ENCODE results near the gene PLOD1. TPM values are rescaled to one million over a fixed set of nuclear protein-coding genes. Genes with fewer than 3 reads are reported as not detected.
"Not testable (repeated sequence)": the region's sequence is repeated elsewhere in the genome, so short reads cannot be mapped to it uniquely, and the experiment has no call there.

PLOD1 gene
- polyA plus RNA-seq, 1 donor: 146 TPM

DNA sequence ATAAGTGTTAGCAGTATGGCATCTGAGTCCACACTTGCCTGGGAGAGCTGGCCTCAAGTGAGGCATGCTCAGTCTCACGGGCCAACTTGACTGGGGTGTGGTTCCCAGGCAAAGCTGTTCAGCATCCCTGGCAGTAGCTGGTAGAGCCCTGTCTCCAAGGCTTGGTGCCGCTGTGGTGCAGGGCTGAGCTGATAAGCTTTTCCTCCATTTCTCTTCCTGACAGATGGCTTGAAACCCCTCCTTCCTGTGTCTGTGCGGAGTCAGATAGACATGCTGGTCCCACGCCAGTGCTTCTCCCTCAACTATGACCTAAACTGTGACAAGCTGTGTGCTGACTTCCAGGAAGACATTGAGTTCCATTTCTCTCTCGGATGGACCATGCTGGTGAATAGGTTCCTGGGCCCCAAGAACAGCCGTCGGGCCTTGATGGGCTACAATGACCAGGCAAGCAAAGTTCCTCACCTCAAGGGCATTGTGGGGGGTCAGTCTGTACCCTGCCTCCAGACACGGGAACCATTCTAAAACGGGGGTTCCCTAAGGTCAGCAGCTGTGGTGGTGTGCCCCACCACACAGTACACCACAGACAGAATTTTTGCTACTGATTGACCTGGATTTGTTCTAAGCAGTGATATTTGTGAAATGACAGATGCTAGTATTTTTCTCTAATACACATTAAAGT is 71.1 kb downstream of the PLOD1 start:
- no peak for DNase-seq (ENCODE audit: low read depth)

GRCh38 chr1:12006167-12006921 is 71.8 kb downstream of the PLOD1 start:
- no peak for DNase-seq (ENCODE audit: low read depth)

DNA sequence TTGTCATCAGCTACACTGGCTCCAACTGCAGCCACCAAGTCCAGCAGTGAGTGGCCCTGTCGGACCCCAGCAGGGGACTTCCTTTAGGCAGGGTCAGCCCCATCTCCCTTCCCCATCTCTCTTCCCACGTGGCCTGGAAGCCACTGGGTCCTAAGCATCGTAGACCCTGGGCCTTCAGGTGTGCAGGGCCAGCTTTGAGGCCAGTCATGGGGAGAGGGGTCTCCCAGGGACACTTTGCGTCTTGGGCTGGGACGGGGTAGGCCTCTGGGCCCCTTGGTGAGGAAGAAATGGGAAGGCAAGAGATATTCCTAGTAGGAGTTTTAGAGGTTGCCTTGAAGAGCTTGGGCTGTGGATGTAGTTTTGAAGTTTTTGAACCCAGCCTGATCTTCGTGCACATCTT is 72.7 kb downstream of the PLOD1 start:
- no peak for DNase-seq (ENCODE audit: low read depth)

- DNase-seq (ENCODE audit: low read depth): not testable (repeated sequence)
Measured at GRCh38 chr1:12008355-12008754, 73.8 kb downstream of the PLOD1 start.

DNA sequence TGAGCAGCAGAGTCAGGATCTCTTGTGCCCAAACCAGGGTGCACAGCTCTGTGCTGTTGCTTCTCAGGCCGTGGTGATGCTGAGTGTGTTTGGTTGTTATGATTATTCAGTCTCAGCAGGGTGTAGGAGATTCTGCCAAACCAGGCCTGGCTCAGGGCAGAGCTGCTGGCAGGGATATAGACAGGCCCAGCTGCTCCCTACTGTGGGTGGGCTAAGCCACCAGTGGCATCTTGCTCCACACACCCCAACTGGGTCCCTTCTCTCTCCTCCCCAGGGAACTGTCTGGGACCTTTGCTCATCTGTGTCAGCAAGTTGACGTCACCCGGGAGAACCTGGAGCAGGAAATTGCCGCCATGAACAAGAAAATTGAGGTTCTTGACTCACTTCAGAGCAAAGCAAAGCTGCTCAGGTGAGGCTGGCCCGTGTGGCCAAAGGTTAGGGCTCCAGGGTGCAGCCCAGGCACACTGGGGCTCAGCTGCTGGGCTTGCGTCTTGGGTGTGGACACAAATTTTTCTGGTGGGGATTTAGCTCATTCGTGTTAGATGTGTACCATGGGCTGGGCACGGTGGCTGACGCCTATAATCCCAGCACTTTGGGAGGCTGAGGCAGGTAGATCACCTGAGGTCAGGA is 74.9 kb downstream of the PLOD1 start:
- no peak for DNase-seq (ENCODE audit: low read depth)

- DNase-seq (ENCODE audit: low read depth): no peak
Measured at GRCh38 chr1:12010746-12011570, 76.4 kb downstream of the PLOD1 start.

GRCh38 chr1:12011998-12012397 is 77.5 kb downstream of the PLOD1 start:
- no peak for DNase-seq (ENCODE audit: low read depth)

DNA sequence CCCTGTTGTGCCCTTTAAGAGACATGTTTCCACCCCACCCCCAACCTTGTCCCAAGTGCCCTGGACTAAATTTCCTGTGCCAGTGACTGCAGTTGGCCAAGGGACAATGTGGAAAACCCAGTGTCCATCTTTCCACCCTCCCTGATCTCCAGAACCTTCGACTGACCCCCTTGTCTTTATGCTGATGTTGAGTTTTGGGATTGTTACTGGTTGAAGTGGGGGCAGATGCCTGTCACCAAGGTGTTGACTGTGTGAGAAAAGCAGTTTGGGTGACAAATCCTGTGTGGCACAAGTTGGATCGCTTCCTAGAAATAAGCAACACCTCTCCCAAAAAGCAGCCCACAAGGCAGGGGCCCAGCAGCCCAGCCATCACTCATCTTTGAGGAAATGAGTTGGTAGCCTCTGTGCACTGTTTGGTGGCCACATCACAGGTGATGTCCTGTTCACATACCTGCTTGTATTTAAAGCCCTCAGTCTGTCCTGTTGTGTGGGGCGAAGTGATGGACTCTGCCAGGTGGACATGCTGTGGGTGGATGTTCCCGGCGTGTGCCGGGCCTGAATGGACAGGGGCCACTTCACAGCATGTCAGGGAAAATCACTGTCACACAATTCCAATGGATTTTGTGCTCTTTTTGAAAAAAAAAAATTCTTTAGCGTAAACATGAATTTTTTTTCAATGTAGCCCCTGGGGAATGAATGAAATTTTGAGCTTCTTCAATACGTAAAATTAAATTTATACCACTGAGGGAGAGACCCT is 78.2 kb downstream of the PLOD1 start:
- no peak for DNase-seq (ENCODE audit: low read depth)

GRCh38 chr1:12014141-12014991 is 79.8 kb downstream of the PLOD1 start:
- DNase-seq (ENCODE audit: low read depth): no peak

GRCh38 chr1:12015001-12015491 is 80.5 kb downstream of the PLOD1 start:
- no peak for DNase-seq (ENCODE audit: low read depth)

DNA sequence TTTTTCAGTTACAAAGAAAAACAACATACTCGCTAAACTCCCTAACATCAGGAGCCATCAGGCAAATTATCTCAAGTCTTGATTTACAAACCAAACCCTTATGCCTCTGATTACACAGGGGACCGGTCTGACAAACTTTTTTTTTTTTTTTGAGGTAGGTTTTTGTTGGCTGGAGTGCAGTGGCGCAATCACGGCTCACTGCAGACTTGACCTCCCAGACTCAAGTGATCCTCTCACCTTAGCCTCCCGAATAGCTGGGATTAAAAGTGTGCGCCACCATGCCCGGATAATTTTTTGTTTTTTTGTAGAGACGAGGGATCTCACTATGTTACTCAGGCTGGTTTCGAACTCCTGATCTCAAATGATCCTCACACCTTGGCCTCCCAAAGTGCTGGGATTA is 81.0 kb downstream of the PLOD1 start:
- DNase-seq (ENCODE audit: low read depth): no peak

DNA sequence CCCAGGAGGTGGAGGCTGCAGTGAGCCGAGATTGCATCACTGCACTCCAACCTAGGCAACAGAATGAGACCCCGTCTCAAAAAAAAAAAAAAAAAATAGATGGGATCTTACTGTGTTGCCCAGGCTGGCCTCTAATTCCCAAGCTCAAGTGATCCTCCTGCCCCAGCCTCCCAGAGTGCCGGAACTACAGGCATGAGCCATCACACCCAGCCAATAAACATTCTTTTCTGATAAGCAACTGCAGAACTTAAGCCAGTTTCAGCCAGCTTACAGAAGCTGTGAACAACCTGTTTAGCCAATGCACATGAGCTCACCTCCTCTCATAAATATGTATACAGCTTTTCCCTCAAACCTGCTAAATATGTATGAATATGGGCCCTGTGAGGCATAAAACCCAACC is 81.7 kb downstream of the PLOD1 start:
- DNase-seq (ENCODE audit: low read depth): no peak

DNA sequence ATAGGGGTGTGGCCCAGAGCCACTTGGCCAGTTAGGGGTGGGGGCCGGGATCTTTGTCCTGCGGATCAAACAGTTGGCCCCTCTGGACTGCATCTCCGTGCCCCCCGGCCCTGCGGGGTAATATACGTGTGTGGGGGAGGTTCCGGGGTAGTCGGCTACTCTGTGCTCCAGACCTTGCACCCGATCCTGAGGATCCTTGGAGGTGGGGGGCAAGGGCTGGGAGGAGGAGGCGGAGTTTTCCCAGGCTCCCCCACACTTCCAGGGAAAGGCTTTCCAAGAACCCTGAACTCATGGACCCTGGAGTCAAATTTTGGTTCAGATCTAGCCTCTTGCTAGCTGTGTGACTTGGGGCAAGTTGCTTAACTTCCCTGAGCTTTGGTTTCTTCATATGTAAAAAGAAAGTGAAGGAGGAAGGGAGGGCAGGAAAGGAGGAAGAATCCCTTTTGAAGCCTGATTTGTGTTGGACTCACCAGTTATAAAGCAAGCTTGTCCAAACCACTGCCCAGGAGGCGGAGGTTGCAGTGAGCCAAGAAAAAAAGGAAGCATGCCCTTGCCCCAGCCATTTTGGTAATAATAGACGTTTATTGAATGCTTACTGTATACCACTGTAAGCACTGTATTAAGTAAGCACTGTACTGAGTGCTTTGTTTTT is 85.5 kb downstream of the PLOD1 start:
- no peak for DNase-seq (ENCODE audit: low read depth)

DNA sequence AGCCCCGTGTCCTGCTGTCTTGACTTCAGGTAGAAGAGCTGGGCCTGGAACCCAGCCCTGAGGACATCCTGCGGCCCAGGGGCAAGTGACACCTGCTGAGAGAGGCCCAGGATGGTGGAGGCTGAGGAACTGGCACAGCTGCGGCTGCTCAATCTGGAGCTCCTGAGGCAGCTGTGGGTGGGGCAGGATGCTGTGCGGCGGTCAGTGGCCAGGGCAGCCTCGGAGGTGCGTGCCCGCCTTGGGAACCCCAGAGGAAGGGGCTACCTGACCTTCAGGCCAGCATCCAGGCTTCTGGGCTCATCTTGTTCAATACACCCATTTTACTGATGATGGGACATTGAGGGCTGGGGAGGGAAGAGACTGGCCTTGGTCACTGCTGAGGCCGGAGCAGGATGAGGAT is 87.1 kb downstream of the PLOD1 start:
- no peak for DNase-seq (ENCODE audit: low read depth)

- no peak for DNase-seq (ENCODE audit: low read depth)
Measured at GRCh38 chr1:12022036-12022435, 87.5 kb downstream of the PLOD1 start.
